IMR-90 (cell line): Measurements from ENCODE around the gene PPM1A.

Experiments
- CEBPB ChIP-seq: IDR thresholded peaks from 2 replicates; pipeline ENCODE4 v1.6.1; 2012; ENCODE audit warnings: low read depth, low read length, improper control_type of control experiment
- CHD1 ChIP-seq: IDR thresholded peaks from 2 replicates; pipeline ENCODE4 v1.6.1; 2012; ENCODE audit warnings: low read depth, low read length, improper control_type of control experiment
- FOS ChIP-seq: fragments of 150-350 bp; IDR thresholded peaks from 2 replicates; pipeline ENCODE4 v1.6.1; 2016; ENCODE audit warnings: low read depth, low read length
- MXI1 ChIP-seq: IDR thresholded peaks from 2 replicates; pipeline ENCODE4 v1.6.1; 2012; ENCODE audit warnings: low read depth, mild to moderate bottlenecking, low read length, moderate library complexity, borderline replicate concordance
- NFE2L2 ChIP-seq: fragments of 150-350 bp; IDR thresholded peaks from 2 replicates; pipeline ENCODE4 v1.6.1; 2016; ENCODE audit warnings: low read depth, mild to moderate bottlenecking, low read length
- POLR2A ChIP-seq: IDR thresholded peaks from 2 replicates; pipeline ENCODE4 v1.6.1; 2012; ENCODE audit warnings: mild to moderate bottlenecking, low read depth, low read length
- RAD21 ChIP-seq: IDR thresholded peaks from 2 replicates; pipeline ENCODE4 v1.6.1; 2012; ENCODE audit warnings: low read length, improper control_type of control experiment
- RFX5 ChIP-seq: IDR thresholded peaks from 2 replicates; pipeline ENCODE4 v1.8.0; 2012; ENCODE audit warnings: low read depth, mild to moderate bottlenecking, low read length, moderate library complexity
- SMC3 ChIP-seq: fragments of 150-350 bp; IDR thresholded peaks from 2 replicates; pipeline ENCODE4 v1.6.1; 2016; ENCODE audit warnings: low read depth, mild to moderate bottlenecking, antibody characterized with exemption, low read length, moderate library complexity
- TF ChIP-seq, protein P1 (sequence below): conservative IDR thresholded peaks from 2 replicates; pipeline ENCODE4 v1.5.1; 2012; ENCODE audit warnings: mild to moderate bottlenecking, low read depth, low read length, improper control_type of control experiment

DNA sequence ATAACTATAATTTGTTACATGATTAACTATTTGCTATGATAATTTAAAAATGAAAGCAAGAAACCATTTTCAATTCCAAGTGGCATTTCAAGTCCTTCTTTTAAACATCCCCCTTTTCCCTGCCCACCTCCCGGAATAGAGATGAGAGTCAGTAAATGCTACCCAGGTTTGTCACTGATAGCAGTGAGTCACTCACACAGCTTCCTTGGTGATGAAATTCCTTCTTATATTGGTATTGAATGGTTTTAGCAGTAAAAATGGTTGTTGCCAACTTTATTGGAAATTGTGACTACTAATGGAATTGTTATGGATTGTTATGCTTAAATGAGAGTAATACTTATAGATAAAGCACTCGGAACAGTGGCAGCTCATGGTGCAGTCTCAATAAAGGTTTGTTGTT, 90.5 kb downstream of the PPM1A start:
- TF ChIP-seq, protein P1, sequence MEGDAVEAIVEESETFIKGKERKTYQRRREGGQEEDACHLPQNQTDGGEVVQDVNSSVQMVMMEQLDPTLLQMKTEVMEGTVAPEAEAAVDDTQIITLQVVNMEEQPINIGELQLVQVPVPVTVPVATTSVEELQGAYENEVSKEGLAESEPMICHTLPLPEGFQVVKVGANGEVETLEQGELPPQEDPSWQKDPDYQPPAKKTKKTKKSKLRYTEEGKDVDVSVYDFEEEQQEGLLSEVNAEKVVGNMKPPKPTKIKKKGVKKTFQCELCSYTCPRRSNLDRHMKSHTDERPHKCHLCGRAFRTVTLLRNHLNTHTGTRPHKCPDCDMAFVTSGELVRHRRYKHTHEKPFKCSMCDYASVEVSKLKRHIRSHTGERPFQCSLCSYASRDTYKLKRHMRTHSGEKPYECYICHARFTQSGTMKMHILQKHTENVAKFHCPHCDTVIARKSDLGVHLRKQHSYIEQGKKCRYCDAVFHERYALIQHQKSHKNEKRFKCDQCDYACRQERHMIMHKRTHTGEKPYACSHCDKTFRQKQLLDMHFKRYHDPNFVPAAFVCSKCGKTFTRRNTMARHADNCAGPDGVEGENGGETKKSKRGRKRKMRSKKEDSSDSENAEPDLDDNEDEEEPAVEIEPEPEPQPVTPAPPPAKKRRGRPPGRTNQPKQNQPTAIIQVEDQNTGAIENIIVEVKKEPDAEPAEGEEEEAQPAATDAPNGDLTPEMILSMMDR = no peak
- TF ChIP-seq CEBPB (no peak), FOS (no peak), POLR2A (no peak), CHD1 (no peak), MXI1 (no peak), RFX5 (no peak), RAD21 (no peak), NFE2L2 (no peak), SMC3 (no peak)
